Stomach (tissue), 4 donors: ENCODE results near the gene PITPNM1.

ENCODE experiments used
- CTCF ChIP-seq, 7 experiments: fragments of 450-650 bp in 4 of 7; fragments of 200-600 bp in 3 of 7; sonication (generic) in 3 of 7; IDR thresholded peaks; one replicate each; pipeline ENCODE4 v1.5.1; 2016 to 2019; ENCODE audit warnings: antibody characterized with exemption in 7 of 7, control low read depth in 2 of 7, mild to moderate bottlenecking in 1 of 7
- EP300 ChIP-seq: sonication (generic); formaldehyde crosslinking; IDR thresholded peaks from one replicate; pipeline ENCODE4 v1.6.1; 2017; ENCODE audit warnings: antibody characterized with exemption
- POLR2AphosphoS5 ChIP-seq, 3 donors: sonication (generic); formaldehyde crosslinking; IDR thresholded peaks; one replicate each; pipeline ENCODE4 v1.6.1; 2016; ENCODE audit warnings: antibody characterized with exemption in 3 of 3

- TF ChIP-seq CTCF (IDR thresholded peaks at IDR 0.05) (no peak), EP300 (no peak), POLR2AphosphoS5 (IDR thresholded peaks at IDR 0.05) (no peak)
Measured at GRCh38 chr11:67451658-67451976, 53.5 kb downstream of the PITPNM1 start.
